PFSK-1 (cell line): Measurements from ENCODE around the gene PHLPP2.

Source experiments
- FOXP2 ChIP-seq: optimal IDR thresholded peaks from 2 replicates; pipeline ENCODE3; 2011; ENCODE audit warnings: borderline replicate concordance, control low read depth, inconsistent platforms; ENCODE audit not compliant: insufficient read depth; ENCODE audit errors: extremely low read length, extremely low read depth
- POLR2AphosphoS5 ChIP-seq: IDR thresholded peaks from 2 replicates; pipeline ENCODE4 v1.6.1; 2012; ENCODE audit warnings: low read depth, mild to moderate bottlenecking, control low read depth, low read length, moderate library complexity
- SIN3A ChIP-seq: IDR thresholded peaks from 2 replicates; pipeline ENCODE4 v1.6.1; 2012; ENCODE audit warnings: mild to moderate bottlenecking, low read length, moderate library complexity, borderline replicate concordance; ENCODE audit not compliant: insufficient read depth
- TAF1 ChIP-seq: IDR thresholded peaks from 2 replicates; pipeline ENCODE4 v1.6.1; 2012; ENCODE audit warnings: low read length, control low read depth, borderline replicate concordance; ENCODE audit not compliant: insufficient read depth
- TF ChIP-seq, protein P1 (sequence below), 2 experiments: IDR thresholded peaks; 2 replicates each; pipeline versions ENCODE4 v1.6.1 to v1.8.0; 2011 to 2012; ENCODE audit warnings: low read depth in 2 of 2, low read length in 2 of 2, control low read depth in 1 of 2, inconsistent platforms in 1 of 2, mild to moderate bottlenecking in 1 of 2, moderate library complexity in 1 of 2; ENCODE audit not compliant: insufficient read depth in 1 of 2

DNA sequence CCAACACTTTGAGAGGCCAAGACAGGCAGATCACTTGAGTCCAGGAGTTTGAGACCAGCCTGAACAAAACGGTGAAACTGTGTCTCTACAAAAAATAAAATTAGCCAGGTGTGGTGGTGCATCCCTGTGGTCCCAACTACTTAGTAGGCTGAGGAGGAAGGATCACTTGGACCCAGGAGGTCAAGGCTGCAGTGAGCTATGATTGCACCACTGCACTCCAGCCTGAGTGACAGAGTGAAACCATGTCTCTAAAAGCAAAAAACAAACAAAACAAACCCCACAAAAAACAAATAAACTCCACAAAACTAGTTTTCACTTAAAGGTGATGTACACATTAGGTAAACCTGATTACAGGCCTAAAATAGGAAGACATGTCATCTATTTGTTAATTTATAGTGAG, 58.2 kb downstream of the PHLPP2 start:
- no peak for TF ChIP-seq POLR2AphosphoS5
- TF ChIP-seq FOXP2 = no peak
- TF ChIP-seq, protein P1, sequence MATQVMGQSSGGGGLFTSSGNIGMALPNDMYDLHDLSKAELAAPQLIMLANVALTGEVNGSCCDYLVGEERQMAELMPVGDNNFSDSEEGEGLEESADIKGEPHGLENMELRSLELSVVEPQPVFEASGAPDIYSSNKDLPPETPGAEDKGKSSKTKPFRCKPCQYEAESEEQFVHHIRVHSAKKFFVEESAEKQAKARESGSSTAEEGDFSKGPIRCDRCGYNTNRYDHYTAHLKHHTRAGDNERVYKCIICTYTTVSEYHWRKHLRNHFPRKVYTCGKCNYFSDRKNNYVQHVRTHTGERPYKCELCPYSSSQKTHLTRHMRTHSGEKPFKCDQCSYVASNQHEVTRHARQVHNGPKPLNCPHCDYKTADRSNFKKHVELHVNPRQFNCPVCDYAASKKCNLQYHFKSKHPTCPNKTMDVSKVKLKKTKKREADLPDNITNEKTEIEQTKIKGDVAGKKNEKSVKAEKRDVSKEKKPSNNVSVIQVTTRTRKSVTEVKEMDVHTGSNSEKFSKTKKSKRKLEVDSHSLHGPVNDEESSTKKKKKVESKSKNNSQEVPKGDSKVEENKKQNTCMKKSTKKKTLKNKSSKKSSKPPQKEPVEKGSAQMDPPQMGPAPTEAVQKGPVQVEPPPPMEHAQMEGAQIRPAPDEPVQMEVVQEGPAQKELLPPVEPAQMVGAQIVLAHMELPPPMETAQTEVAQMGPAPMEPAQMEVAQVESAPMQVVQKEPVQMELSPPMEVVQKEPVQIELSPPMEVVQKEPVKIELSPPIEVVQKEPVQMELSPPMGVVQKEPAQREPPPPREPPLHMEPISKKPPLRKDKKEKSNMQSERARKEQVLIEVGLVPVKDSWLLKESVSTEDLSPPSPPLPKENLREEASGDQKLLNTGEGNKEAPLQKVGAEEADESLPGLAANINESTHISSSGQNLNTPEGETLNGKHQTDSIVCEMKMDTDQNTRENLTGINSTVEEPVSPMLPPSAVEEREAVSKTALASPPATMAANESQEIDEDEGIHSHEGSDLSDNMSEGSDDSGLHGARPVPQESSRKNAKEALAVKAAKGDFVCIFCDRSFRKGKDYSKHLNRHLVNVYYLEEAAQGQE (IDR thresholded peaks at IDR 0.05; ENCODE audit: insufficient read depth in 1 of 2, low read depth in 2 of 2, low read length in 2 of 2) = no peak
- no peak for TF ChIP-seq TAF1
- no peak for TF ChIP-seq SIN3A
